SU-DHL-6 (cell line): ENCODE results near the gene UACA.

Experiments used
- H2AFZ ChIP-seq: fragments of 200-600 bp; sonication (generic); 2 replicates; pipeline ENCODE4 v1.6.1; 2014; ENCODE audit warnings: low read depth, mild to moderate bottlenecking, moderate library complexity, mixed read lengths, antibody characterized with exemption, low read length; ENCODE audit not compliant: severe bottlenecking
- H3F3A ChIP-seq: fragments of 200-600 bp; shearing (Covaris generic); 2 replicates; pipeline ENCODE4 v1.6.0; 2016; ENCODE audit warnings: antibody characterized with exemption, mild to moderate bottlenecking; ENCODE audit not compliant: insufficient read depth
- H3K27ac ChIP-seq: fragments of 200-600 bp; sonication (generic); 2 replicates; pipeline ENCODE4 v1.5.1; 2016; ENCODE audit warnings: low read depth, mild to moderate bottlenecking, low read length, moderate library complexity, mixed read lengths
- H3K27me3 ChIP-seq: fragments of 200-600 bp; sonication (generic), shearing (Covaris generic); 2 replicates; pipeline ENCODE4 v1.6.0; 2014; ENCODE audit warnings: mild to moderate bottlenecking, low read length
- H3K36me3 ChIP-seq: fragments of 200-600 bp; sonication (generic); 2 replicates; pipeline ENCODE4 v1.6.1; 2014; ENCODE audit warnings: mild to moderate bottlenecking, low read length, mixed read lengths
- H3K4me2 ChIP-seq: fragments of 300-600, 200-600 bp; shearing (Covaris generic), sonication (generic); 2 replicates; pipeline ENCODE4 v1.6.0; 2014; ENCODE audit warnings: low read length, low read depth, mild to moderate bottlenecking; ENCODE audit not compliant: poor library complexity, severe bottlenecking
- H3K4me3 ChIP-seq: fragments of 200-600 bp; sonication (generic); 2 replicates; pipeline ENCODE4 v1.5.1; 2014; ENCODE audit warnings: antibody characterized with exemption, low read length, mild to moderate bottlenecking, mixed read lengths; ENCODE audit not compliant: insufficient read depth, poor library complexity, severe bottlenecking
- H3K79me2 ChIP-seq: fragments of 200-600 bp; sonication (generic); 2 replicates; pipeline ENCODE4 v1.6.1; 2014; ENCODE audit warnings: mild to moderate bottlenecking, low read length, moderate library complexity; ENCODE audit not compliant: insufficient read depth
- H3K9ac ChIP-seq: fragments of 200-600 bp; sonication (generic); 2 replicates; pipeline ENCODE4 v1.7.0; 2014; ENCODE audit warnings: mild to moderate bottlenecking, low read length
- H3K9me2 ChIP-seq: fragments of 200-600 bp; sonication (generic); replicated peaks from 2 replicates; pipeline ENCODE4 v1.6.1; 2014; ENCODE audit warnings: low read length; ENCODE audit not compliant: insufficient read depth
- H3K9me3 ChIP-seq: fragments of 200-600 bp; sonication (generic); 2 replicates; pipeline ENCODE4 v1.6.1; 2014; ENCODE audit warnings: low read length, mixed read lengths; ENCODE audit not compliant: insufficient read depth
- H4K20me1 ChIP-seq: fragments of 200-600 bp; sonication (generic); 2 replicates; pipeline ENCODE4 v1.6.1; 2014; ENCODE audit warnings: low read depth, mild to moderate bottlenecking, antibody characterized with exemption, low read length, moderate library complexity, mixed read lengths
- EZH2phosphoT487 ChIP-seq: fragments of 200-600 bp; sonication (generic), shearing (Covaris generic); conservative IDR thresholded peaks from 2 replicates; pipeline ENCODE4 v1.6.1; 2018; ENCODE audit warnings: mild to moderate bottlenecking, antibody characterized with exemption, low read length, moderate library complexity, mixed read lengths
- TF ChIP-seq, protein P1 (sequence below): fragments of 200-600 bp; sonication (generic); IDR thresholded peaks from one replicate; pipeline ENCODE4 v1.5.1; 2017; ENCODE audit warnings: antibody characterized with exemption, mild to moderate bottlenecking, low read length, moderate library complexity; ENCODE audit not compliant: insufficient read depth, poor library complexity, severe bottlenecking

UACA gene

DNA sequence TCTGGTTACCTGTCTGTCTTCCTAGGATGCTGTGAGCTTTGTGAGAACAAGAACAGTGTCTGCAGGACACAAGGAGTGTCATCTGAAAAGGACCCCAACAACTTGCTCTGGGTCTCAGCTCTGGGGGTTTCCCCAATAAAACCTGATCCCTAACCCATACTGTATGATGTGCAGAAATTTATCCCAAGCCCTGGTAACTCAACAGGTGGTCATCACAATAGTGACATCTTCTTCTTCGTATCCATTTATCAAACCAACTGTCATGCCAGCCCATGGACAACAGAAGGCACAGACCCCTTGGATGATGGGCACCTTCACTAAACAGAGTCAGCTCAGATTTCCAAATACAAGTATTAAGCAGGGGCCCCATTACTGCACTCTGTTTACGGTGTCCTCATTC lies 127.5 kb downstream of the UACA start:
- Histone ChIP-seq H3K27me3 (no peaks in the 10 kb centered on the region), H3K79me2 (no peaks in the 10 kb centered on the region), H3K36me3 (no peaks in the 10 kb centered on the region), H4K20me1 (no peaks in the 10 kb centered on the region), H3K4me2 (no peak overlapping the region), H2AFZ (no peak overlapping the region), H3K27ac (no peak overlapping the region), H3K4me3 (no peak overlapping the region), H3K9me2 (no peaks in the 10 kb centered on the region), H3K9ac (no peak overlapping the region), H3K9me3 (no peaks in the 10 kb centered on the region), H3F3A (no peaks in the 10 kb centered on the region)
- TF ChIP-seq EZH2phosphoT487, result no peak
- TF ChIP-seq, protein P1, sequence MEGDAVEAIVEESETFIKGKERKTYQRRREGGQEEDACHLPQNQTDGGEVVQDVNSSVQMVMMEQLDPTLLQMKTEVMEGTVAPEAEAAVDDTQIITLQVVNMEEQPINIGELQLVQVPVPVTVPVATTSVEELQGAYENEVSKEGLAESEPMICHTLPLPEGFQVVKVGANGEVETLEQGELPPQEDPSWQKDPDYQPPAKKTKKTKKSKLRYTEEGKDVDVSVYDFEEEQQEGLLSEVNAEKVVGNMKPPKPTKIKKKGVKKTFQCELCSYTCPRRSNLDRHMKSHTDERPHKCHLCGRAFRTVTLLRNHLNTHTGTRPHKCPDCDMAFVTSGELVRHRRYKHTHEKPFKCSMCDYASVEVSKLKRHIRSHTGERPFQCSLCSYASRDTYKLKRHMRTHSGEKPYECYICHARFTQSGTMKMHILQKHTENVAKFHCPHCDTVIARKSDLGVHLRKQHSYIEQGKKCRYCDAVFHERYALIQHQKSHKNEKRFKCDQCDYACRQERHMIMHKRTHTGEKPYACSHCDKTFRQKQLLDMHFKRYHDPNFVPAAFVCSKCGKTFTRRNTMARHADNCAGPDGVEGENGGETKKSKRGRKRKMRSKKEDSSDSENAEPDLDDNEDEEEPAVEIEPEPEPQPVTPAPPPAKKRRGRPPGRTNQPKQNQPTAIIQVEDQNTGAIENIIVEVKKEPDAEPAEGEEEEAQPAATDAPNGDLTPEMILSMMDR, result no peak

DNA sequence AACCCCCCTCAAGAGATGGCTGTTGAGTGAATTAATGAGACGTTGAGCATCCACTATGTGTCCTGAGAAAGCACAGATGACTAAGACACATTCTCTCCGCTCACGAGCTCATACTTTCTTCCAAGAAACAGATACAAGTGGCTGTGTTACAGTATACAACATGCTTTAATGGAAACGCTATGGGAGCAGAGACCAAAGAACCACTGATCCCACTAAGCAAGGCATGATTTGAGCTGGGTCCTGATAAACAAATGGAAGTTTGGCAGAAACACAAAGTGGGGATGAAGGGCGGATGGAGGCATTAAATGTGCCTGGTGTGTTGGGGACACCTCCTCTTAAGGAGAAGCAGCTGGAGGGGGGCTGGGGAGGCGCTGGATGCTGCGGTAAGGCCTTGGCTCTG lies 129.4 kb downstream of the UACA start:
- Histone ChIP-seq H3K27me3 (no peaks in the 10 kb centered on the region), H2AFZ (no peak overlapping the region), H3K9me2 (no peaks in the 10 kb centered on the region), H4K20me1 (no peaks in the 10 kb centered on the region), H3K36me3 (no peaks in the 10 kb centered on the region), H3F3A (no peaks in the 10 kb centered on the region), H3K9ac (no peak overlapping the region), H3K4me3 (no peak overlapping the region), H3K27ac (no peak overlapping the region), H3K79me2 (no peaks in the 10 kb centered on the region), H3K9me3 (no peaks in the 10 kb centered on the region), H3K4me2 (no peak overlapping the region)
- TF ChIP-seq, protein P1, result no peak
- no peak for TF ChIP-seq EZH2phosphoT487

- no peaks in the 10 kb centered on the region for H3K9me2 ChIP-seq
- H3F3A ChIP-seq, result no peaks in the 10 kb centered on the region
- no peak overlapping the region for H3K9ac ChIP-seq
- H2AFZ ChIP-seq, result no peak overlapping the region
- no peaks in the 10 kb centered on the region for H4K20me1 ChIP-seq
- no peaks in the 10 kb centered on the region for H3K9me3 ChIP-seq
- H3K27me3 ChIP-seq, result no peaks in the 10 kb centered on the region
- no peaks in the 10 kb centered on the region for H3K79me2 ChIP-seq
- no peak overlapping the region for H3K4me3 ChIP-seq
- no peaks in the 10 kb centered on the region for H3K36me3 ChIP-seq
- H3K4me2 ChIP-seq, result no peak overlapping the region
- H3K27ac ChIP-seq, result no peak overlapping the region
- no peak for TF ChIP-seq EZH2phosphoT487
- TF ChIP-seq, protein P1, result no peak
These were observed 130.1 kb downstream of the UACA start for GRCh38 chr15:70633103-70633831.
